Right cardiac atrium (tissue), 5 donors: ENCODE data around the gene DPCD. TPM values are rescaled to one million over a fixed set of nuclear protein-coding genes. Genes with fewer than 3 reads are reported as not detected.
A peak's percentile ranks its signal among the peaks of the same experiment; 100 is the strongest.
"Not testable (repeated sequence)": the region's sequence is repeated elsewhere in the genome, so short reads cannot be mapped to it uniquely, and the experiment has no call there.

ENCODE experiments used
- ATAC-seq, 2 donors: fragments of 200-7000 bp; cut with Tn5 transposase; one replicate each; pipeline versions ENCODE4 v1.8.0 to v1.9.1; 2020; ENCODE audit warnings: moderate library complexity in 2 of 2, mild to moderate bottlenecking in 1 of 2
- DNase-seq, 3 donors: peaks; one replicate each; pipeline ENCODE4 v3.0.0-alpha.2; 2020
- H3K27ac ChIP-seq: one replicate; pipeline ENCODE4 v1.5.1; 2013; ENCODE audit warnings: mild to moderate bottlenecking, low read length, control low read depth, moderate library complexity
- H3K27me3 ChIP-seq: one replicate; pipeline ENCODE4 v1.6.1; 2013; ENCODE audit not compliant: control insufficient read depth, insufficient read depth
- H3K4me1 ChIP-seq: one replicate; pipeline ENCODE4 v1.6.1; 2013; ENCODE audit warnings: low read length; ENCODE audit not compliant: control insufficient read depth, insufficient read depth
- H3K4me3 ChIP-seq: one replicate; pipeline ENCODE4 v1.5.1; 2013; ENCODE audit warnings: low read length, control low read depth
- H3K9me3 ChIP-seq: one replicate; pipeline ENCODE4 v1.6.1; 2013; ENCODE audit warnings: low read length; ENCODE audit not compliant: control insufficient read depth
- WGBS: extraction: QIAGEN DNeasy Blood & Tissue Kit; methylation state at CpG from one replicate; pipeline ENCODE4 v1.1.7; 2013; 5-methylcytosine and 5-hydroxymethylcytosine counted together
- intact Hi-C, 4 donors: fragments of 100-400 bp; cut with DNase I; formaldehyde crosslinking; loops; one replicate each; pipeline versions ENCODE4 v1.11.0 to v1.14.0; 2022 to 2023
- polyA plus RNA-seq: library from polyadenylated mRNA; stranded (reverse); fragments of 200-250 nt; gene quantifications from one replicate; pipeline ENCODE4 v1.2.3, GENCODE V29; 2013
- total RNA-seq, 4 donors: library from RNA; stranded (reverse); fragmentation: NEBNext Ultra II Directional; extraction: Animal tissue kit (Norgen Biotek cat#: 25700); gene quantifications; one replicate each; pipeline ENCODE4 v1.2.1, GENCODE V29; 2021
- donor health status: healthy with polysubstance abuse.
- donor health status: DM: no; HTN: yes; CAD: no.
- donor health status: DM: no; HTN: no; CAD: no.
- donor health status: DM: no; HTN: yes; CAD: no; lungs with severe emphysema.
- donor health status: DM: yes; HTN: yes; CAD: no.

Gene DPCD
- total and polyA plus RNA-seq, 5 donors: 15.6 to 29.8 (median 19.6) TPM

DNA sequence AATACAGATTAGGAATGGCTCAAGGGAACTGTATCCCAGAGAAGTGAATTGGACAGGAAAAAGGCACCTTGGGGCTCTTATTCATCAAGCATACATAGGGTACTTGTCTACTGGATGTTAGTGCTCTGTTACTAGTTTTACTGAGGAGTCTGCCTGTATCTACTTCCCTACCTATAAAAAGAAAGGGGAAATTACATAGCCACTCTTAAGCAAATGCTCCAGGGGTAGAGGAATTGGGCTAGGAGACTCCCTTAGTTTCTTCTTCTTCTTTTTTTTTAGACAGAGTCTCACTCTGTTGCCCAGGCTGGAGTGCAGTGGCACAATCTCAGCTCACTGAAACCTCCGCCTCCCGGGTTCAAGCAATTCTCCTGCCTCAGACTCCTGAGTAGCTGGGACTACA lies 5.2 kb downstream of the DPCD start:
- ATAC-seq, intact Hi-C loops, H3K27me3 ChIP-seq, H3K27ac ChIP-seq, DNase-seq, H3K9me3 ChIP-seq, H3K4me3 ChIP-seq, H3K4me1 ChIP-seq: not testable (repeated sequence)
- 89% methylated on average over 2 of the region's 2 CpGs for WGBS

DNA sequence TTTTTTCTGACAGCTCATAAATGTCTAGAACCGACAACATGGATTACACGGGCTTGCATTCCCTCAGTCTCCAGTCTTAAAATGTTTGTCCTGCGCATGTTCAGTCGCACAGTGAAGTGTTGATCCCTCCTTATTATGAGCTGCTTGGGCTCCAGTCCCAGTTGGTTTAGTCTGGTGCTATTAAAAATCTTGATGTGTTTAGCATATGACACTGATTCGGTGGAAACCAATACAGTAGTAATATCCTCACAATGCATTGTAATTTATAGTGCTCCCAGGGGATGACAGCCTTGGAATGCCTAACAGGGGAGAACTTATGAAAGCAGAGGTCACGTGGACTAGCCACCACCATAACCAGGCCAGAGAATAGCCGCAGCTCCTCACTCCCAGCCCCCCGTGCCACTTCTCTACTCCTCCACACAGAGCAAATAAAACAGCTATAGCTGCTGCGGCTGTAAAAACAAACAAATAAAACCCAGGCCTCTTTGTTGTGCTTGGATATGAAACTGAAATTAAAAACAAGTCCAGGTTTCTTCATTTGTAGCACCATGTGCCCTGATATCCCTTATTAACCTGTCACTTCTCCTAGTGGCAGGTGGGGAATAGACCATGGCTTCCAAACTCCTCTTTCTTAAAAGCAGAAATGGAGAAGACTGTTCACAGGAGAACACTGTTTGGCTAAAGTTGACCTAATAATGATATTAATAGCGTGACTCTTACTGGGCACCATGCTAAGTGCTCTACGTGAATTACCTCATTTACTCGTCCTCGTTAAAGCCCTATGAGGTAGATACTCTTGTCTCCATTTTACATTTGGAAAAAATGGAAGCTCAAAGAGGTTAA lies 7.7 kb downstream of the DPCD start:
- no peak overlapping the region for H3K27ac ChIP-seq
- H3K4me3 ChIP-seq: no peak overlapping the region
- H3K9me3 ChIP-seq: no peaks in the 10 kb centered on the region
- WGBS: 73% methylated on average over 13 of the region's 13 CpGs
- no peaks in the 10 kb centered on the region for H3K27me3 ChIP-seq
- ATAC-seq: peak in 1 of 2 donors; percentile 21
- H3K4me1 ChIP-seq: no peaks in the 10 kb centered on the region
- intact Hi-C loops: no loop called here
- DNase-seq: no peak

- 70% methylated on average over 14 of the region's 14 CpGs for WGBS
- no peaks in the 10 kb centered on the region for H3K9me3 ChIP-seq
- no peak overlapping the region for H3K27ac ChIP-seq
- intact Hi-C loops: no loop called here
- no peaks in the 10 kb centered on the region for H3K4me1 ChIP-seq
- ATAC-seq (no peak), DNase-seq (no peak)
- H3K4me3 ChIP-seq: no peak overlapping the region
- no peaks in the 10 kb centered on the region for H3K27me3 ChIP-seq
Observed at GRCh38 chr10:101597091-101597900, 9.2 kb downstream of the DPCD start.

GRCh38 chr10:101601541-101601940 lies 13.4 kb downstream of the DPCD start:
- WGBS: 72% methylated on average over 1 of the region's 1 CpG

DNA sequence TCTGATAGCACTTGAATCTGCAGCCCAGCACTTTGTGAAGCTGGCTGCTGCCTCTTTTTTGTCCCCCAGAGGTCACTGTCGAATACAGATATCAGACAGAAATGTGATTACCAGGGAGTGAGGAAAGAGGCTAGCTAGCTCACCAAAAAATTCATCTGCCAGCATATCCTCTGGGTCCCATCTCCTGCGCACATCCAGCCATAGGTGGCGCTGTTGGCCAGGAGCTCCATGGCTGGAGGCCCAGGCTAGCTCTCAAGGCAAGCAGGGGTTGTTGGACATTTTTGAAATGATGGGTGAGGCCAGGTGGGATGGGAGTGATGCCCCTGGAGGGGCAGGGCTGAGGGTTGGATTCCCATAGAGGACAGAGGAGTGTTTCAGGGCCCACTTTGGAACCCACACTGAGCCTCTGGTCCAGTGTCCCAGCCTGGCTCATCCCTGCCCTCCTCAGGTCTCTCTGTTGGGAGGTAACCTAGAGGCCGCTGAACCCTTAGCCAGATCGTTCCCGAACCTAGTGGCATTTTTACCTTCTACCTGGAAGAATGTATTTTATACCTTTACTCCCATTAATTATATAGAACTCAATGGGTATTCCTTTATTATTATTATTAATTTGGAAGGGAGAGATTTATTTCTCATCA lies 14.8 kb downstream of the DPCD start:
- peak; percentile 74 to 90 (median 89) for DNase-seq
- Histone ChIP-seq H3K4me3 (no peak overlapping the region), H3K9me3 (no peaks in the 10 kb centered on the region), H3K27me3 (no peaks in the 10 kb centered on the region), H3K4me1 (no peaks in the 10 kb centered on the region), H3K27ac (no peak overlapping the region)
- 50% methylated on average over 6 of the region's 6 CpGs for WGBS
- intact Hi-C loops: loop anchor here in 3 of 4 donors (2.0 to 5.0 kb wide), 2 partner anchors 178 to 179 kb away; partner anchors contain the start of gene NPM3 (in 2 of the 3)
- ATAC-seq: peak; percentile 84 to 87

More at GRCh38 chr10:101601541-101601940, 13.4 kb downstream of the DPCD start:
- Histone ChIP-seq H3K27ac (no peak overlapping the region), H3K4me1 (no peaks in the 10 kb centered on the region), H3K4me3 (no peak overlapping the region), H3K27me3 (no peaks in the 10 kb centered on the region), H3K9me3 (no peaks in the 10 kb centered on the region)
- DNase-seq (peak in 1 of 3 donors; percentile 42), ATAC-seq (peak; percentile 42 to 55)
- intact Hi-C loops: loop anchor here in 2 of 4 donors (5.0 kb wide), 1 partner anchor 181 kb away; the partner anchor contains the start of gene NPM3 (in 2 of the 2)

DNA sequence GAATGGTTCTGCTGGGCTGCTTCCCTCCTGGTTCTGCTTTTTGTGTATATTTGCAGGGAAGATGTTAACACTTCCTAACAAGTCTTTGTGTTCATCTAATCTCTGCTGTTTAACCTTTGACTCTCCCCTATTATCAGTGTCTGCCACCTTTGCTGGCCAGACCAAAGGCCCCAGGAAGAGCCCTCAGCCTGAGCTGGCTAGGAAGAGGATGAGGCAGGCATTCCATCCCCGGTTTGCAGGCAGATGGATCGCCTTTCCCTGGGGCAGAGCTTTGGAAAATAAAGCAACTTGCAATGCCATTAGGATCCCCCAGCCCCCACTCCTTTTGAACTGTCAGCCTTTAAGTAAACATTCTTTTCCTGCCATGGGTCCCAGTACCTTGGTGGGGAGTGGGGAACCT lies 19.0 kb downstream of the DPCD start:
- DNase-seq (no peak), ATAC-seq (no peak)
- Histone ChIP-seq H3K27me3 (no peaks in the 10 kb centered on the region), H3K4me1 (no peaks in the 10 kb centered on the region), H3K27ac (no peak overlapping the region), H3K4me3 (no peak overlapping the region), H3K9me3 (no peaks in the 10 kb centered on the region)
- intact Hi-C loops: loop anchor here in 1 of 4 donors (5.0 kb wide), 1 partner anchor 175 kb away; the partner anchor contains the start of gene NPM3
- 32% methylated on average over 2 of the region's 2 CpGs for WGBS

DNA sequence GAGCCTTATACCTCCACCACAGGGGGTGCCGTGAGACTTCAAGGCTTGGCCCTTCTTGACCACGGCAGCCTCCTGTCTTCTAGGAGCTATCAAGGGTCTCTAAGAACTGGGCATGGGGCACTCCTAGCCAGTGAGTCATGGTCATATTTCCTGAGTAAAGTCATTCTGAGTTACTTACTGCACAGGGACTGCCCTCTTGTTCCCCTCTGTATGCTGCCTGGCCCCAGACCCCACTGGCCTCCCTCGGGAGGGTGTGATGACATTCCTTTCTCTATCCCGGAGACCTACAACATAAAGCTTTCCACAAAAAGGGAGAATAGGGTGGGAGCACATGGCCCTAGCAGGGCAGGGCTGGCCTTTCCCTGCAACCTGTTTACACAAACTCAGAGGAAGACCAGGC lies 21.4 kb downstream of the DPCD start:
- 79% methylated on average over 4 of the region's 4 CpGs for WGBS
- intact Hi-C loops: loop anchor here in 1 of 4 donors (5.0 kb wide), 1 partner anchor 173 kb away; the partner anchor contains the start of gene NPM3

DNA sequence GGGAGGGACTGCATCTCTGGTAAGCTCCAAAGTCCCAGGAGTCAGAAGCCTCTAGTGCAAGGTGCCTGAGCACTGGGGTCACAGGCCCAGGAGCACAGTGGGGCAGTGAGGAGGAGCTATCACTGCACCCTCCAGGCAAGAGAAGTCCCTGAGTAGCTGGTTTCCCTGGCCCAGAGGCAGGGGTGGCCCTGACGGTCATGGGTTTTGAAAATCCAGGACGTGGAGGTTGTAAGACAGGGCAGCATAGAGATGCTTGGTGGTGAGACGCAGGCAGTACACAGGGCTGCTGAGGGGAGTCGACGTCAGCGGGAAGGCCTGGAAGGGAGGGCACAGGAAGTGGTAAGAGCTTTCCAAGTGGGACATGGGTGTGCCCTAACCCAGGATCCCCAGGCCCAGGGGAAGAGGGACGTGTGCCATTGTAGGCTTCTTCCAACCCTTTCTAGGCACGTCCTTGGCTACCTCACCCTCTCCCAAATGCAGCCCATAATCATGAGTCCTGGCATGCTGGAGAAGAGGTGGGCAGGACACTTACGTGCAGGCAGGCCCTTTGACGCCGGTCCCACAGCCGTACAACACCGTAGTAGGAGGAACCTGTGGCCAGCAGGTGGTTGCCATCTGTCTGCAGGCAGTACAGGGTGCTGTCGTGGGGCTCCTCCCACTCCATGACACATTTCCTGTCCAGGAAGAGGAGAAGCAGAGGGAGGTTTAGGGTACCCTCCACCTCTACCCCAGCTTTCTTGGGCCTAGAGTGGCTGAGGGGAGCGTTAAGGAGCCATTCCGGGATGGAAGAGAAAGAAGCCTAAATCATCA lies 23.2 kb downstream of the DPCD start:
- H3K9me3 ChIP-seq: no peaks in the 10 kb centered on the region
- no peak for DNase-seq
- intact Hi-C loops: loop anchor here in 1 of 4 donors (10.0 kb wide), 1 partner anchor 94 kb away; no protein-coding TSS in a partner anchor
- 68% methylated on average over 16 of the region's 16 CpGs for WGBS
- ATAC-seq: peak; percentile 10 to 31
- no peak overlapping the region for H3K27ac ChIP-seq
- no peaks in the 10 kb centered on the region for H3K4me1 ChIP-seq
- no peak overlapping the region for H3K4me3 ChIP-seq
- no peaks in the 10 kb centered on the region for H3K27me3 ChIP-seq

More for the DNA sequence above, 21.4 kb downstream of the DPCD start:
- Histone ChIP-seq H3K4me3 (no peak overlapping the region), H3K27me3 (no peaks in the 10 kb centered on the region), H3K4me1 (no peaks in the 10 kb centered on the region), H3K9me3 (no peaks in the 10 kb centered on the region), H3K27ac (no peak overlapping the region)
- DNase-seq (no peak), ATAC-seq (no peak)

GRCh38 chr10:101612086-101612485 lies 24.0 kb downstream of the DPCD start:
- ATAC-seq (no peak), DNase-seq (no peak)
- H3K27ac ChIP-seq: no peak overlapping the region
- no peaks in the 10 kb centered on the region for H3K27me3 ChIP-seq
- H3K4me1 ChIP-seq: no peaks in the 10 kb centered on the region
- intact Hi-C loops: loop anchor here in 1 of 4 donors (10.0 kb wide), 1 partner anchor 93 kb away; no protein-coding TSS in a partner anchor
- no peaks in the 10 kb centered on the region for H3K9me3 ChIP-seq
- 84% methylated on average over 6 of the region's 6 CpGs for WGBS
- no peak overlapping the region for H3K4me3 ChIP-seq

GRCh38 chr10:101612872-101613271 lies 24.8 kb downstream of the DPCD start:
- H3K27ac ChIP-seq: no peak overlapping the region
- H3K4me1 ChIP-seq: no peaks in the 10 kb centered on the region
- WGBS: 79% methylated on average over 10 of the region's 10 CpGs
- H3K4me3 ChIP-seq: no peak overlapping the region
- ATAC-seq: no peak
- no peaks in the 10 kb centered on the region for H3K9me3 ChIP-seq
- no peak for DNase-seq
- intact Hi-C loops: loop anchor here in 1 of 4 donors (10.0 kb wide), 1 partner anchor 92 kb away; no protein-coding TSS in a partner anchor
- no peaks in the 10 kb centered on the region for H3K27me3 ChIP-seq
